K562 (cell line): ENCODE results near the gene GPHA2. TPM values are rescaled to one million over a fixed set of nuclear protein-coding genes. Genes with fewer than 3 reads are reported as not detected.

Experiments
- BHLHE40 ChIP-seq: IDR thresholded peaks from 2 replicates; pipeline ENCODE4 v1.6.1; 2011; ENCODE audit warnings: low read length, improper control_type of control experiment
- CEBPG ChIP-seq, 3 experiments: fragments of 200-800 bp in 1 of 3; sonication (Bioruptor generic) in 1 of 3; sonication (generic) in 1 of 3; formaldehyde crosslinking in 1 of 3; IDR thresholded peaks in 2 of 3; conservative IDR thresholded peaks in 1 of 3; 2 replicates each; pipeline versions ENCODE4 v1.6.1 to v1.8.0; 2016 to 2022; ENCODE audit warnings: missing compliant biosample characterization in 2 of 3, missing genetic modification characterization in 2 of 3, mild to moderate bottlenecking in 1 of 3, missing genetic modification reagents in 1 of 3
- EZH2 ChIP-seq: IDR thresholded peaks from 2 replicates; pipeline ENCODE4 v1.6.1; 2012; ENCODE audit warnings: low read depth, mild to moderate bottlenecking, inconsistent platforms, low read length, borderline replicate concordance
- HEY1 ChIP-seq: fragments of 250-450 bp; sonication (Bioruptor Pico); IDR thresholded peaks from 2 replicates; pipeline ENCODE4 v1.5.0; 2020; ENCODE audit warnings: mild to moderate bottlenecking, moderate library complexity, borderline replicate concordance
- HMGN3 ChIP-seq: IDR thresholded peaks from 2 replicates; pipeline ENCODE4 v1.6.1; 2011; ENCODE audit warnings: borderline replicate concordance, low read depth, mild to moderate bottlenecking, mixed read lengths, low read length; ENCODE audit not compliant: insufficient read length; ENCODE audit errors: extremely low read depth
- LARP7 ChIP-seq: fragments of 450-650 bp; IDR thresholded peaks from 2 replicates; pipeline ENCODE4 v1.6.1; 2016
- SPI1 ChIP-seq: IDR thresholded peaks from 2 replicates; pipeline ENCODE4 v1.6.1; 2011; ENCODE audit warnings: low read depth, low read length, control low read depth, borderline replicate concordance
- TAL1 ChIP-seq: fragments of 450-650 bp; IDR thresholded peaks from 2 replicates; pipeline ENCODE4 v1.6.1; 2016; ENCODE audit warnings: mild to moderate bottlenecking
- ZNF121 ChIP-seq: sonication (generic); formaldehyde crosslinking; conservative IDR thresholded peaks from 2 replicates; pipeline ENCODE4 v1.8.0; 2022; ENCODE audit warnings: missing genetic modification reagents
- ZNF197 ChIP-seq: fragments of 200-800 bp; sonication (Bioruptor generic); IDR thresholded peaks from 2 replicates; pipeline ENCODE4 v1.6.1; 2016; ENCODE audit warnings: low read depth, missing genetic modification characterization, missing compliant biosample characterization
- polyA plus RNA-seq, 8 experiments: library from polyadenylated mRNA; depleted of rRNA in 4 of 8; stranded (reverse) in 5 of 8; unstranded in 3 of 8; fragments of >200 nt; fragmentation: Nextera tagmentation in 2 of 8; fragmentation: Illumina TruSeq in 1 of 8; extraction: Ambion mirVana in 2 of 8; extraction: Trizol in 1 of 8; gene quantifications; 2 replicates each; pipeline versions ENCODE4 v1.2.1 to v1.2.3, GENCODE V29; 2011 to 2014; ENCODE audit warnings: inconsistent platforms in 1 of 8, missing spikeins in 1 of 8
- total RNA-seq, 7 experiments: library from RNA; depleted of rRNA in 6 of 7; stranded (reverse); fragments of >200 nt in 6 of 7; fragmentation: Illumina TruSeq in 2 of 7; extraction: Trizol in 2 of 7; gene quantifications; 2 replicates each; pipeline versions ENCODE4 v1.2.1 to v1.2.3, GENCODE V29; 2011 to 2021; ENCODE audit warnings: low replicate concordance in 1 of 7
- TF ChIP-seq, protein P1 (sequence below): IDR thresholded peaks from 2 replicates; pipeline ENCODE4 v1.6.1; 2016; ENCODE audit warnings: missing genetic modification characterization, missing compliant biosample characterization
- TF ChIP-seq, protein P2 (sequence below): fragments of 250-450 bp; sonication (Bioruptor Pico); IDR thresholded peaks from 2 replicates; pipeline ENCODE4 v1.5.0; 2020; ENCODE audit warnings: mild to moderate bottlenecking, borderline replicate concordance
- TF ChIP-seq, protein P3 (sequence below): sonication (generic); formaldehyde crosslinking; IDR thresholded peaks from 2 replicates; pipeline ENCODE4 v1.8.0; 2023; ENCODE audit warnings: mild to moderate bottlenecking, missing genetic modification reagents
- TF ChIP-seq, protein P4 (sequence below): sonication (generic); formaldehyde crosslinking; IDR thresholded peaks from 2 replicates; pipeline ENCODE4 v1.8.0; 2023; ENCODE audit warnings: mild to moderate bottlenecking, missing genetic modification reagents
- TF ChIP-seq, protein P5 (sequence below): fragments of 450-650 bp; IDR thresholded peaks from one replicate; pipeline ENCODE4 v1.6.1; 2018; ENCODE audit warnings: mild to moderate bottlenecking, moderate library complexity; ENCODE audit not compliant: partially characterized antibody

GPHA2 gene
- total and polyA plus RNA-seq, 9 of the 15 experiments (the other 6 are each of a cell fraction or from before 2014, with no cell fraction given), result 0.17 to 0.22 TPM; not detected in 7

DNA sequence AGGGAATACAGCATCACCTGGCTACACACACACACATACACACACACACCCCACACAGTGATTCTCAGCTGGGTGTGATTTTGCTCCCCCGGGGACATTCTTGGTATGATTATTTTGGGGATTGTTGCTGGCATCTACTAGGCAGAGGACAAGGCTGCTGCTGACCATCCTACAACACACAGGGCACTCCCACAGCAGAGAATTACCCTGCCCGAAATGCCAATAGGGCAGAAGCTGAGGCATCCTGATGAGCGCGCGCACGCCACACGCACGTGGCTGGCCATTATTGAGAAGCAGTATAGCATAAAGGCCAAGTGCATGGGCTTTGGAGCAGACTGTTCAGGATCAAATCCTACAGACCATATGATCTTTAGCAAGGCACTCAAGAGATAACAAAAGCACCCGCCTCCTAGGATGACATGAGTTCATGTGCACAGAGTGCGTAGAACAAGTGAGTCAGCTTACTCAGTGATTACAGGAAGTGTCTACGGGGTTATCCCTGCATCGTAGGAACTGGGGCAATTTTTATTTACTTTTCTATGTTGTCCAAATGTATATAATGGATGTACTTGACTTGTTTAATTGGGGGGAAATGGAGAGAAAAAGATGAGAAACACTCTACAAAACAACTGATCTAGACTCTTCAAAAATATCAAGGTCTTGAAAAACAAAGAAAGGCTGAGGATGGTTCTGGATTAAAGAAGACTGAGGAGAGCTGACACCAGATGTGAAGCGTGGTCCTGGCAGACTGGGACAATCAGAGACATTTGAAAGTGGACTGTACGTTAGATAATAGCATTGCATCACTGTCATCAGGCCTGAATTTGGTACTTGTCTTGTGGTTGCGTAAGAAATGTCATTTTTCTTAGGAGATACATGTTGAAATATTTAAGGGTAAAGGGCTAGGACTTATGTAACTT is 50.1 kb downstream of the GPHA2 start (continued):
- TF ChIP-seq HMGN3, result no peak
- TF ChIP-seq ZNF121 (CRISPR knock-in tag), result no peak
- 0 out of 2 replicates have a peak, but pooled peaks have one; percentile 26 for TF ChIP-seq HEY1 (CRISPR knock-in tag)
- TF ChIP-seq, protein P1, sequence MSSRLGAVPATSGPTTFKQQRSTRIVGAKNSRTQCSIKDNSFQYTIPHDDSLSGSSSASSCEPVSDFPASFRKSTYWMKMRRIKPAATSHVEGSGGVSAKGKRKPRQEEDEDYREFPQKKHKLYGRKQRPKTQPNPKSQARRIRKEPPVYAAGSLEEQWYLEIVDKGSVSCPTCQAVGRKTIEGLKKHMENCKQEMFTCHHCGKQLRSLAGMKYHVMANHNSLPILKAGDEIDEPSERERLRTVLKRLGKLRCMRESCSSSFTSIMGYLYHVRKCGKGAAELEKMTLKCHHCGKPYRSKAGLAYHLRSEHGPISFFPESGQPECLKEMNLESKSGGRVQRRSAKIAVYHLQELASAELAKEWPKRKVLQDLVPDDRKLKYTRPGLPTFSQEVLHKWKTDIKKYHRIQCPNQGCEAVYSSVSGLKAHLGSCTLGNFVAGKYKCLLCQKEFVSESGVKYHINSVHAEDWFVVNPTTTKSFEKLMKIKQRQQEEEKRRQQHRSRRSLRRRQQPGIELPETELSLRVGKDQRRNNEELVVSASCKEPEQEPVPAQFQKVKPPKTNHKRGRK (tag), result no peak
- TF ChIP-seq, protein P2, sequence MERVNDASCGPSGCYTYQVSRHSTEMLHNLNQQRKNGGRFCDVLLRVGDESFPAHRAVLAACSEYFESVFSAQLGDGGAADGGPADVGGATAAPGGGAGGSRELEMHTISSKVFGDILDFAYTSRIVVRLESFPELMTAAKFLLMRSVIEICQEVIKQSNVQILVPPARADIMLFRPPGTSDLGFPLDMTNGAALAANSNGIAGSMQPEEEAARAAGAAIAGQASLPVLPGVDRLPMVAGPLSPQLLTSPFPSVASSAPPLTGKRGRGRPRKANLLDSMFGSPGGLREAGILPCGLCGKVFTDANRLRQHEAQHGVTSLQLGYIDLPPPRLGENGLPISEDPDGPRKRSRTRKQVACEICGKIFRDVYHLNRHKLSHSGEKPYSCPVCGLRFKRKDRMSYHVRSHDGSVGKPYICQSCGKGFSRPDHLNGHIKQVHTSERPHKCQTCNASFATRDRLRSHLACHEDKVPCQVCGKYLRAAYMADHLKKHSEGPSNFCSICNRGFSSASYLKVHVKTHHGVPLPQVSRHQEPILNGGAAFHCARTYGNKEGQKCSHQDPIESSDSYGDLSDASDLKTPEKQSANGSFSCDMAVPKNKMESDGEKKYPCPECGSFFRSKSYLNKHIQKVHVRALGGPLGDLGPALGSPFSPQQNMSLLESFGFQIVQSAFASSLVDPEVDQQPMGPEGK, result no peak
- TF ChIP-seq, protein P3, sequence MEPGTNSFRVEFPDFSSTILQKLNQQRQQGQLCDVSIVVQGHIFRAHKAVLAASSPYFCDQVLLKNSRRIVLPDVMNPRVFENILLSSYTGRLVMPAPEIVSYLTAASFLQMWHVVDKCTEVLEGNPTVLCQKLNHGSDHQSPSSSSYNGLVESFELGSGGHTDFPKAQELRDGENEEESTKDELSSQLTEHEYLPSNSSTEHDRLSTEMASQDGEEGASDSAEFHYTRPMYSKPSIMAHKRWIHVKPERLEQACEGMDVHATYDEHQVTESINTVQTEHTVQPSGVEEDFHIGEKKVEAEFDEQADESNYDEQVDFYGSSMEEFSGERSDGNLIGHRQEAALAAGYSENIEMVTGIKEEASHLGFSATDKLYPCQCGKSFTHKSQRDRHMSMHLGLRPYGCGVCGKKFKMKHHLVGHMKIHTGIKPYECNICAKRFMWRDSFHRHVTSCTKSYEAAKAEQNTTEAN (CRISPR knock-in tag), result 0 out of 2 replicates have a peak, but pooled peaks have one; percentile 72
- TF ChIP-seq LARP7, result no peak
- TF ChIP-seq, protein P4, sequence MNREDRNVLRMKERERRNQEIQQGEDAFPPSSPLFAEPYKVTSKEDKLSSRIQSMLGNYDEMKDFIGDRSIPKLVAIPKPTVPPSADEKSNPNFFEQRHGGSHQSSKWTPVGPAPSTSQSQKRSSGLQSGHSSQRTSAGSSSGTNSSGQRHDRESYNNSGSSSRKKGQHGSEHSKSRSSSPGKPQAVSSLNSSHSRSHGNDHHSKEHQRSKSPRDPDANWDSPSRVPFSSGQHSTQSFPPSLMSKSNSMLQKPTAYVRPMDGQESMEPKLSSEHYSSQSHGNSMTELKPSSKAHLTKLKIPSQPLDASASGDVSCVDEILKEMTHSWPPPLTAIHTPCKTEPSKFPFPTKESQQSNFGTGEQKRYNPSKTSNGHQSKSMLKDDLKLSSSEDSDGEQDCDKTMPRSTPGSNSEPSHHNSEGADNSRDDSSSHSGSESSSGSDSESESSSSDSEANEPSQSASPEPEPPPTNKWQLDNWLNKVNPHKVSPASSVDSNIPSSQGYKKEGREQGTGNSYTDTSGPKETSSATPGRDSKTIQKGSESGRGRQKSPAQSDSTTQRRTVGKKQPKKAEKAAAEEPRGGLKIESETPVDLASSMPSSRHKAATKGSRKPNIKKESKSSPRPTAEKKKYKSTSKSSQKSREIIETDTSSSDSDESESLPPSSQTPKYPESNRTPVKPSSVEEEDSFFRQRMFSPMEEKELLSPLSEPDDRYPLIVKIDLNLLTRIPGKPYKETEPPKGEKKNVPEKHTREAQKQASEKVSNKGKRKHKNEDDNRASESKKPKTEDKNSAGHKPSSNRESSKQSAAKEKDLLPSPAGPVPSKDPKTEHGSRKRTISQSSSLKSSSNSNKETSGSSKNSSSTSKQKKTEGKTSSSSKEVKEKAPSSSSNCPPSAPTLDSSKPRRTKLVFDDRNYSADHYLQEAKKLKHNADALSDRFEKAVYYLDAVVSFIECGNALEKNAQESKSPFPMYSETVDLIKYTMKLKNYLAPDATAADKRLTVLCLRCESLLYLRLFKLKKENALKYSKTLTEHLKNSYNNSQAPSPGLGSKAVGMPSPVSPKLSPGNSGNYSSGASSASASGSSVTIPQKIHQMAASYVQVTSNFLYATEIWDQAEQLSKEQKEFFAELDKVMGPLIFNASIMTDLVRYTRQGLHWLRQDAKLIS (CRISPR knock-in tag), result no peak
- TF ChIP-seq SPI1, result peak; percentile 81
- TF ChIP-seq ZNF197, result peak; percentile 37; the same call in 1 of the 2 replicates
- TF ChIP-seq, protein P5, sequence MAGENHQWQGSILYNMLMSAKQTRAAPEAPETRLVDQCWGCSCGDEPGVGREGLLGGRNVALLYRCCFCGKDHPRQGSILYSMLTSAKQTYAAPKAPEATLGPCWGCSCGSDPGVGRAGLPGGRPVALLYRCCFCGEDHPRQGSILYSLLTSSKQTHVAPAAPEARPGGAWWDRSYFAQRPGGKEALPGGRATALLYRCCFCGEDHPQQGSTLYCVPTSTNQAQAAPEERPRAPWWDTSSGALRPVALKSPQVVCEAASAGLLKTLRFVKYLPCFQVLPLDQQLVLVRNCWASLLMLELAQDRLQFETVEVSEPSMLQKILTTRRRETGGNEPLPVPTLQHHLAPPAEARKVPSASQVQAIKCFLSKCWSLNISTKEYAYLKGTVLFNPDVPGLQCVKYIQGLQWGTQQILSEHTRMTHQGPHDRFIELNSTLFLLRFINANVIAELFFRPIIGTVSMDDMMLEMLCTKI, result no peak
- TF ChIP-seq BHLHE40, result peak; percentile 95
- peak; percentile 93 for TF ChIP-seq CEBPG (CRISPR knock-in tag; IDR thresholded peaks at IDR 0.05)
- TF ChIP-seq CEBPG (tag; conservative IDR thresholded peaks at IDR 0.05 in 1 of 2, IDR thresholded peaks at IDR 0.05 in 1 of 2), result peak; percentile 99
- no peak for TF ChIP-seq EZH2
- TF ChIP-seq TAL1, result peak; percentile 60; the same call in 1 of the 2 replicates
